GM10266 (cell line): Measurements from ENCODE around the gene NEUROD1.
A peak's percentile ranks its signal among the peaks of the same experiment; 100 is the strongest.

Source experiments
- DNase-seq: peaks from one replicate; pipeline ENCODE4 v3.0.0; 2012; ENCODE audit errors: extremely low spot score
- CTCF ChIP-seq: IDR thresholded peaks from 2 replicates; pipeline ENCODE4 v1.5.1; 2012; ENCODE audit warnings: mild to moderate bottlenecking, low read depth; ENCODE audit not compliant: control insufficient read depth, insufficient read depth; ENCODE audit errors: missing control alignments

NEUROD1 gene

GRCh38 chr2:181662287-181662686, 18.0 kb downstream of the NEUROD1 start:
- DNase-seq: no peak
- no peak for TF ChIP-seq CTCF

DNA sequence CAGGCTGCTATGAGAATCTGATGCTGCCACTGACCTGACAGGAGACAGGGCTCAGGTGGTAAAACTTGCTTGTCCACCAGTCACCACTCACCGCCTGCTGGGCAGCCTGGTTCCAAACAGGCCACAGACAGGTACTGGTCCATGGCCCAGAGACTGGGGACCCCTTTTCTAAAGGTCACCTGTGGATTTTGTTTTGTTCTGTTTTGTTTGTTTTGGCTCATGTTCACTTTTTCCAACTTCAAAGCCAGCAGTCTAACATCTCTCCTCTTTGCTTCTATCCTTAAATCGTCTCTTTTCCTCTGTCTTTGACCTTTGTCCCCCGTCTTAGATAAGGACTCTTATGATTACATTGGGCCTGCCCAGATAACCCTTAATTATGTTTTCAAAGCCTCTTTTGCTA, 20.1 kb downstream of the NEUROD1 start:
- no peak for DNase-seq

DNA sequence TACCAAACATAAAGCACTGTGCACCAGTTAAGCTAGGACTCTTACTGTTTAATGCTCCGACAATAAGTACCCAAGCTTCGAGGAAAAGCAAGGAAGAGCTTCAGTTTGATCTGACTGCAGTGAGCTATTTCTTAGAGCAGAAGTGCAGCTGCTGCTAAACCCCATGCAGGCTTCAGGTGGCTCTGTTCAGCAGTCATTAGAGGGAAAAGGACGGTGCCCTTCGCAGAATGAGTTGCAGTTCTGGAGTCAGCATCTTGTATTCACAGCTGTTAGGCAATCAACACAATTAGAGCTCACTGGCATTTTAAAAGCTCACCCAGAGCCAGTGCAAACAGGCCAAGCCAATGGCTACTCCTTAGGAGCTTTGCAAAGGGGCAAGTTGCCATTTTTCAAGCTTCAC, 21.9 kb downstream of the NEUROD1 start:
- DNase-seq: no peak
- no peak for TF ChIP-seq CTCF

More for the DNA sequence above, 20.1 kb downstream of the NEUROD1 start:
- TF ChIP-seq CTCF: no peak

DNA sequence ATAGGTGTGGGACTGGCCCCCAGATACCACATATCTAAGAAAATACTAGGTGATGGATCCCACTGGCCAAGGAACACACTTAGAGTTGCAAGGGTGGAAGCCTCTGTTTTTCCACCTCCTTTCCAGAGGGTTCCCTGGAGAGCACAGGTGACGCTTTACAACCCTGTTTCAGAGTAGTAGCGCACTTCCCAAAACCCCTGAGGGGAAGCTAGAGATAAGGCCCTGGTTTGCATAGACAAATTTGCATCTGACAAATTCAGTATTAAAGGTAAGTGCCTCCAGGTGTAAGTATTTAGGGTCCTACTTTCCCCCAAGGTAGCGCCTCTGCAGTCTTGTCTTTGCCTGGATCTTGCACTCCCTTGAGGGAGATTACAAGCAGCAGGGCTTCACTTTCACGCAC, 22.9 kb downstream of the NEUROD1 start:
- no peak for TF ChIP-seq CTCF
- DNase-seq: no peak

GRCh38 chr2:181656450-181657291, 23.6 kb downstream of the NEUROD1 start, which contains the start of gene CERKL:
Gene CERKL, minus strand, starts transcription at chr2:181657105. Its CDS starts 99 bp downstream, at chr2:181657006.
- no peak for TF ChIP-seq CTCF
- peak; percentile 60 for DNase-seq

- TF ChIP-seq CTCF: no peak
- DNase-seq: no peak
Measured at GRCh38 chr2:181655519-181655918, 24.8 kb downstream of the NEUROD1 start.

- no peak for TF ChIP-seq CTCF
- no peak for DNase-seq
Measured at GRCh38 chr2:181649436-181649979, 30.8 kb downstream of the NEUROD1 start.
